ENCODE measurements around the gene FAM83G.
"Not testable (repeated sequence)": the region's sequence is repeated elsewhere in the genome, so short reads cannot be mapped to it uniquely, and the experiment has no call there.

Gene FAM83G

DNA sequence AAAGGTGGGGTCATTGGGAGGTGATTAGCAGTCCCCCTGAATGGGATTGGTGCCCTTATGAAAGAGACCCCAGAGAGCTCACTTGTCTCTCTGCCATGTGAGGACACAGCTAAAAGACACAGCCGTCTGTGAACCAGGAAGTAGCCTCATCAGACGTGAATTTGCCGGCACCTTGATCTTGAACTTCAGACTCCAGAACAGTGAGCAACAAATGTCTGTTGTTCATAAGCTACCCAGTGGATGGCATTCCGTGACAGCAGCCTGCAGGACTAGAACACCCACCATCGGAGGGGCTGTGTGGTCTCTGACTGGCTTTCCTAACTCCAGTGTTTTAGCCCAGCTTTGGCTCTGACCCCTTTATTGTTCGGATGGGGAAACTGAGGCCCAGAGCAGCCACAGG is 33.0 kb upstream of the FAM83G start:
- H3K23ac ChIP-seq (ENCODE audit: low read length in 2 of 2), result not testable (repeated sequence)
- no CpG with 5 or more reads among the region's 6 CpGs for WGBS

GRCh38 chr17:19036186-19036585 is 31.6 kb upstream of the FAM83G start:
- H3K4ac ChIP-seq (ENCODE audit: low read depth in 1 of 2, low read length in 2 of 2); H3K9me3 ChIP-seq (ENCODE audit: control insufficient read depth, low read length); H2BK15ac ChIP-seq (ENCODE audit: low read depth, poor library complexity, severe bottlenecking); H2BK5ac ChIP-seq (ENCODE audit: low read depth, low read length, poor library complexity, severe bottlenecking); H3K4me3 ChIP-seq (ENCODE audit: insufficient read depth in 1 of 2, low read depth in 1 of 2, low read length in 2 of 2); H4K8ac ChIP-seq (ENCODE audit: low read length); DNase-seq; H3K4me1 ChIP-seq (ENCODE audit: control insufficient read depth, insufficient read depth, low read depth, low read length); H2BK12ac ChIP-seq (ENCODE audit: low read length in 2 of 2); H3K4me2 ChIP-seq (ENCODE audit: low read length, poor library complexity, severe bottlenecking); H3K27ac ChIP-seq (ENCODE audit: low read length, poor library complexity, severe bottlenecking); H3K79me1 ChIP-seq (replicated peaks; ENCODE audit: low read length, poor library complexity, severe bottlenecking); H3K9ac ChIP-seq (ENCODE audit: low read length); H3K23ac ChIP-seq (ENCODE audit: low read length in 2 of 2); H4K91ac ChIP-seq (ENCODE audit: low read length); H3K36me3 ChIP-seq (ENCODE audit: control insufficient read depth in 1 of 2, insufficient read depth in 2 of 2, low read depth in 1 of 2, low read length in 2 of 2); H3K18ac ChIP-seq (ENCODE audit: low read depth in 1 of 2, low read length in 2 of 2); H2BK120ac ChIP-seq (ENCODE audit: low read depth, low read length); H3K27me3 ChIP-seq (ENCODE audit: control insufficient read depth in 1 of 2, insufficient read depth in 1 of 2, low read length in 2 of 2); H3K14ac ChIP-seq (ENCODE audit: low read length in 2 of 2); H2AK5ac ChIP-seq (ENCODE audit: low read length, severe bottlenecking); H2AFZ ChIP-seq (ENCODE audit: low read depth, low read length): not testable (repeated sequence)
- WGBS, result no CpG with 5 or more reads among the region's 6 CpGs

More for the DNA sequence above, 33.0 kb upstream of the FAM83G start:
- H3K79me1 ChIP-seq (replicated peaks; ENCODE audit: low read length, poor library complexity, severe bottlenecking); H3K18ac ChIP-seq (ENCODE audit: low read depth in 1 of 2, low read length in 2 of 2); H4K91ac ChIP-seq (ENCODE audit: low read length); H2BK120ac ChIP-seq (ENCODE audit: low read depth, low read length); H3K4me2 ChIP-seq (ENCODE audit: low read length, poor library complexity, severe bottlenecking); H2AFZ ChIP-seq (ENCODE audit: low read depth, low read length); H3K36me3 ChIP-seq (ENCODE audit: control insufficient read depth in 1 of 2, insufficient read depth in 2 of 2, low read depth in 1 of 2, low read length in 2 of 2); H2BK15ac ChIP-seq (ENCODE audit: low read depth, poor library complexity, severe bottlenecking); H2BK5ac ChIP-seq (ENCODE audit: low read depth, low read length, poor library complexity, severe bottlenecking); DNase-seq; H3K4me1 ChIP-seq (ENCODE audit: control insufficient read depth, insufficient read depth, low read depth, low read length); H3K4ac ChIP-seq (ENCODE audit: low read depth in 1 of 2, low read length in 2 of 2); H2BK12ac ChIP-seq (ENCODE audit: low read length in 2 of 2); H3K4me3 ChIP-seq (ENCODE audit: insufficient read depth in 1 of 2, low read depth in 1 of 2, low read length in 2 of 2); H3K14ac ChIP-seq (ENCODE audit: low read length in 2 of 2); H3K9me3 ChIP-seq (ENCODE audit: control insufficient read depth, low read length); H3K9ac ChIP-seq (ENCODE audit: low read length); H4K8ac ChIP-seq (ENCODE audit: low read length); H2AK5ac ChIP-seq (ENCODE audit: low read length, severe bottlenecking); H3K27ac ChIP-seq (ENCODE audit: low read length, poor library complexity, severe bottlenecking); H3K27me3 ChIP-seq (ENCODE audit: control insufficient read depth in 1 of 2, insufficient read depth in 1 of 2, low read length in 2 of 2): not testable (repeated sequence)

DNA sequence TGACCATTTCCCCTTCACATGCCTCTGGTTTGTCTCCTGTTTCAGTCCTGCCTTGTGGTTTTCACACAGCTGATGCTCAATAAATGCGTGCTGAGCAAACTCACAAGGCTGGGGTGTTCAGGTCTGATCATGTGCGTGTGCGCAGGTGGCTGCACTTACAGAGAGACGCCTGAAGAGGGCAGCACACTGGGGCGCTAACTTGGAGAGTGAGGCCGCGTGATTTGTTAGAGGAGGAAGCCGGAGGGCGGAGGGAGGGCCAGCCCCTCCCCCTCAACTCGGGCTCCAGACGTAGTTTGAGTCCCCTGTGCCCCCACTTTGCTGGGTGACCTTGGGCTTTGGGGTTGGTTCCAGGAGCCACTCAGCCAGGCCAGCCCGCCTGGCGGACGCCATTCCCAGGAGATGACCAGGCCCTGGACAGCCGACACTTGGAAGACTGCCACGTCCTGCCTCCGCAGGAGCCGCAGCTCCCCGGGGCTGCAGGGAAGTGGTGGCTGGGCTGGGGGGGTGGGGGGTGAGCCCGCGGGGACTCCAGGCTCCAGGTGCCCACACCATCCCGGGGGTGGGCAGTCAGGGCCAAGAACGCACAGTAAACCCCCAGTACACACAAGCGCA is 27.9 kb upstream of the FAM83G start:
- H3K18ac ChIP-seq (ENCODE audit: low read depth in 1 of 2, low read length in 2 of 2); H2AK5ac ChIP-seq (ENCODE audit: low read length, severe bottlenecking); H3K23ac ChIP-seq (ENCODE audit: low read length in 2 of 2); H3K79me1 ChIP-seq (replicated peaks; ENCODE audit: low read length, poor library complexity, severe bottlenecking); H3K9me3 ChIP-seq (ENCODE audit: control insufficient read depth, low read length); H3K9ac ChIP-seq (ENCODE audit: low read length); H2BK12ac ChIP-seq (ENCODE audit: low read length in 2 of 2); H3K27me3 ChIP-seq (ENCODE audit: control insufficient read depth in 1 of 2, insufficient read depth in 1 of 2, low read length in 2 of 2); DNase-seq; H2AFZ ChIP-seq (ENCODE audit: low read depth, low read length); H3K4me2 ChIP-seq (ENCODE audit: low read length, poor library complexity, severe bottlenecking); H3K4me3 ChIP-seq (ENCODE audit: insufficient read depth in 1 of 2, low read depth in 1 of 2, low read length in 2 of 2); H3K4ac ChIP-seq (ENCODE audit: low read depth in 1 of 2, low read length in 2 of 2); H3K14ac ChIP-seq (ENCODE audit: low read length in 2 of 2); H2BK15ac ChIP-seq (ENCODE audit: low read depth, poor library complexity, severe bottlenecking); H3K36me3 ChIP-seq (ENCODE audit: control insufficient read depth in 1 of 2, insufficient read depth in 2 of 2, low read depth in 1 of 2, low read length in 2 of 2); H2BK5ac ChIP-seq (ENCODE audit: low read depth, low read length, poor library complexity, severe bottlenecking); H2BK120ac ChIP-seq (ENCODE audit: low read depth, low read length); H3K4me1 ChIP-seq (ENCODE audit: control insufficient read depth, insufficient read depth, low read depth, low read length); H4K8ac ChIP-seq (ENCODE audit: low read length); H4K91ac ChIP-seq (ENCODE audit: low read length); H3K27ac ChIP-seq (ENCODE audit: low read length, poor library complexity, severe bottlenecking): not testable (repeated sequence)
- no CpG with 5 or more reads among the region's 24 CpGs for WGBS

DNA sequence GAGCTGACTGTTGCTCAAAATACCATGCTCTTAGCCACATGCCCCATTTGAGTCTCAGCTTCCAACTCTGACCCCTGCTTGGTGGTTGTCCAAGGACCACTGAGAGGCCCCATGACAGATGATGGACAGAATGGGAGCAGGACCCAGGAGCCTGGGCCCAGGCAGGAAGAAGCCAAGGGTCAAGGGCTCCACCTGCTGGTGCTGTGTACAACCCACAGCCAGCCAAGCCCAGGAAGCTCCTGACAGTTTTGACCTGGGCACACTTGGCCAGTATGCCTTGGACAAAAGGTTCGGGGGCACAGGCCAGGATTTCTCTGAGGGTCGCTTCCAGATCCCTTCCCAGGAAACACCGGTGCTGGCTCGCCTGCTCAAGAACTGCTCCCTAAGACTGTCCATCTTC is 27.2 kb upstream of the FAM83G start:
- not testable (repeated sequence) for H3K9ac ChIP-seq (ENCODE audit: low read length); H3K36me3 ChIP-seq (ENCODE audit: control insufficient read depth in 1 of 2, insufficient read depth in 2 of 2, low read depth in 1 of 2, low read length in 2 of 2)

More for the DNA sequence above, 27.2 kb upstream of the FAM83G start:
- H4K91ac ChIP-seq (ENCODE audit: low read length); H3K23ac ChIP-seq (ENCODE audit: low read length in 2 of 2); H2AFZ ChIP-seq (ENCODE audit: low read depth, low read length); H4K8ac ChIP-seq (ENCODE audit: low read length); H3K18ac ChIP-seq (ENCODE audit: low read depth in 1 of 2, low read length in 2 of 2); H2BK120ac ChIP-seq (ENCODE audit: low read depth, low read length); H3K4me2 ChIP-seq (ENCODE audit: low read length, poor library complexity, severe bottlenecking); H2BK15ac ChIP-seq (ENCODE audit: low read depth, poor library complexity, severe bottlenecking); DNase-seq; H2BK12ac ChIP-seq (ENCODE audit: low read length in 2 of 2); H3K4me1 ChIP-seq (ENCODE audit: control insufficient read depth, insufficient read depth, low read depth, low read length); H3K79me1 ChIP-seq (replicated peaks; ENCODE audit: low read length, poor library complexity, severe bottlenecking); H3K27me3 ChIP-seq (ENCODE audit: control insufficient read depth in 1 of 2, insufficient read depth in 1 of 2, low read length in 2 of 2); H3K9me3 ChIP-seq (ENCODE audit: control insufficient read depth, low read length); H2BK5ac ChIP-seq (ENCODE audit: low read depth, low read length, poor library complexity, severe bottlenecking); H3K14ac ChIP-seq (ENCODE audit: low read length in 2 of 2); H3K4ac ChIP-seq (ENCODE audit: low read depth in 1 of 2, low read length in 2 of 2); H3K4me3 ChIP-seq (ENCODE audit: insufficient read depth in 1 of 2, low read depth in 1 of 2, low read length in 2 of 2); H3K27ac ChIP-seq (ENCODE audit: low read length, poor library complexity, severe bottlenecking); H2AK5ac ChIP-seq (ENCODE audit: low read length, severe bottlenecking): not testable (repeated sequence)
- WGBS, result no CpG with 5 or more reads among the region's 4 CpGs
